OCI-LY7 (cell line): Measurements from ENCODE around the gene GRID2IP.

Experiments
- CTCF ChIP-seq: fragments of 200-600 bp; sonication (generic); conservative IDR thresholded peaks from 2 replicates; pipeline ENCODE4 v1.5.1; 2014; ENCODE audit warnings: mild to moderate bottlenecking, antibody characterized with exemption, low read length, moderate library complexity, mixed read lengths
- EZH2phosphoT487 ChIP-seq: fragments of 200-600 bp; sonication (generic); IDR thresholded peaks from 2 replicates; pipeline ENCODE4 v1.6.1; 2018; ENCODE audit warnings: low read depth, borderline replicate concordance, mild to moderate bottlenecking, mixed run types, antibody characterized with exemption, low read length, moderate library complexity, mixed read lengths

DNA sequence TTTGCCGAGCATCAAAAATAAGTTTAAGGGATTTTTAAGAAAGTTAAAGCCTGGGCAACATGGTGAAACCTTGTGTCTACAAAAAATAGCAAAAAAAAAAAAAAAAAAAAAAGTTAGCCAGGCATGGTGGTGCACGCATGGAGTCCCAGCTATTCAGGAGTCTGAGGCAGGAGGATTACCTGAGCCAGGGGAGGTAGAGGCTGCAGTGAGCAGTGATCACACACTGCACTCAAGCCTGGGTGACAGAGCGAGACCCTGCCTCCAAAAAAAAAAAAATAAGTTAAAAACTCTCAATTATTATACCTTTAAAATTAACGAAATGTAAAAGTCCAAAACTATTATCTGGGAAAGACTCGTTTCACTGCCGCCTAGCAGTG, 68.5 kb downstream of the GRID2IP start:
- TF ChIP-seq CTCF: 0 out of 2 replicates have a peak, but pooled peaks have one; percentile 10
- TF ChIP-seq EZH2phosphoT487: no peak
